ENCODE results near the gene PLOD2. TPM values are rescaled to one million over a fixed set of nuclear protein-coding genes. Genes with fewer than 3 reads are reported as not detected.

The PLOD2 gene
- total RNA-seq, 4 donors from 2014 or later: 2.0 to 6.5 (median 4.1) TPM

DNA sequence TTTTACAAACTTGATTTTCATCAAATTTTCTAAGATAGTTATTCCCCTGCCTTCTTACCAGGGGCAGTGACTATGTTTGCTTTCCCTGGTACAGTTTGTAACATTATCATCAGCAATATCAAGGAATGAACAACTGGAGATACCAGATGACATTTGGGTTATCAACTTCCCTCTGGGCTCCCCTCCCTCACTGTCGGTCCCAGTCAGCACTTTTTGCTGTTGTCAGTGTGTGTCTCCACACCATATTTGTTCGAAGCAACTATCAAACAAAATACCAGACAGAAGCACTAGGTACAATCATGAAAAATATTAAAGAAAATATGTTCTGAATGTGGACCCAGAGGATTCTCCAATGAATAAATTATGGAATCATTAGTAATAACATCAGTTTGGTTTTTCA lies 75.3 kb downstream of the PLOD2 start:
- Histone ChIP-seq H3K4me3 (no peak overlapping the region), H3K4me1 (no peaks in the 10 kb centered on the region), H3K36me3 (no peaks in the 10 kb centered on the region), H3K27ac (no peak overlapping the region), H3K27me3 (no peaks in the 10 kb centered on the region), H3K9me3 (no peaks in the 10 kb centered on the region)
- in situ Hi-C loops (cut with MboI; ENCODE audit: low sequenced_read_pairs in 4 of 4): no loop called here
- no peak for DNase-seq
- TF ChIP-seq, protein P1, sequence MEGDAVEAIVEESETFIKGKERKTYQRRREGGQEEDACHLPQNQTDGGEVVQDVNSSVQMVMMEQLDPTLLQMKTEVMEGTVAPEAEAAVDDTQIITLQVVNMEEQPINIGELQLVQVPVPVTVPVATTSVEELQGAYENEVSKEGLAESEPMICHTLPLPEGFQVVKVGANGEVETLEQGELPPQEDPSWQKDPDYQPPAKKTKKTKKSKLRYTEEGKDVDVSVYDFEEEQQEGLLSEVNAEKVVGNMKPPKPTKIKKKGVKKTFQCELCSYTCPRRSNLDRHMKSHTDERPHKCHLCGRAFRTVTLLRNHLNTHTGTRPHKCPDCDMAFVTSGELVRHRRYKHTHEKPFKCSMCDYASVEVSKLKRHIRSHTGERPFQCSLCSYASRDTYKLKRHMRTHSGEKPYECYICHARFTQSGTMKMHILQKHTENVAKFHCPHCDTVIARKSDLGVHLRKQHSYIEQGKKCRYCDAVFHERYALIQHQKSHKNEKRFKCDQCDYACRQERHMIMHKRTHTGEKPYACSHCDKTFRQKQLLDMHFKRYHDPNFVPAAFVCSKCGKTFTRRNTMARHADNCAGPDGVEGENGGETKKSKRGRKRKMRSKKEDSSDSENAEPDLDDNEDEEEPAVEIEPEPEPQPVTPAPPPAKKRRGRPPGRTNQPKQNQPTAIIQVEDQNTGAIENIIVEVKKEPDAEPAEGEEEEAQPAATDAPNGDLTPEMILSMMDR (IDR thresholded peaks at IDR 0.05 in 4 of 5, conservative IDR thresholded peaks at IDR 0.05 in 1 of 5): no peak
- no peak for TF ChIP-seq POLR2A (IDR thresholded peaks at IDR 0.05)
- intact Hi-C loops (cut with DNase I; ENCODE audit: low total_unique reads): no loop called here
- no peak for ATAC-seq

DNA sequence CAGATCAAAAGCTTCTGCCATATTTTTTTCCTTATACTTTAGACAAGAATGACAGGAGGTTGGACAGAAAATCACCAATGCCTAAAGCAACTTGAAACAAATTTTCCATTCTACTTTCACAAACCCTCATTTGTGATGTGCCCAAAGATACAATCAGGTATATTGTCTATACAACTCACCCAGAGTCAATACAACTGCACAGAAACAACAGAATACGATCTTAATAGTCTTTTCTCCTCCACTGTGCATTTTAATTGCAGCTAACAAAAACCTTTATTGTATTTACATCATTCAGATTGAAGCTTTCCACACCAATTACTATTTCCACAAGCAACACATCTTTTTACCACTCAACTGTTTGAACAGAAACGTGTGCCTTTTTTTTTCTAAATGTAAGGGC lies 80.4 kb downstream of the PLOD2 start:
- no peak overlapping the region for H3K4me3 ChIP-seq
- in situ Hi-C loops (cut with MboI; ENCODE audit: low sequenced_read_pairs in 4 of 4) (no loop called here), intact Hi-C loops (cut with DNase I; ENCODE audit: low total_unique reads) (no loop called here)
- no peak for ATAC-seq
- H3K9me3 ChIP-seq: no peaks in the 10 kb centered on the region
- no peak for TF ChIP-seq POLR2A (IDR thresholded peaks at IDR 0.05)
- TF ChIP-seq, protein P1 (IDR thresholded peaks at IDR 0.05 in 4 of 5, conservative IDR thresholded peaks at IDR 0.05 in 1 of 5): no peak
- H3K27ac ChIP-seq: no peak overlapping the region
- no peaks in the 10 kb centered on the region for H3K27me3 ChIP-seq
- no peaks in the 10 kb centered on the region for H3K36me3 ChIP-seq
- DNase-seq: no peak
- no peaks in the 10 kb centered on the region for H3K4me1 ChIP-seq

DNA sequence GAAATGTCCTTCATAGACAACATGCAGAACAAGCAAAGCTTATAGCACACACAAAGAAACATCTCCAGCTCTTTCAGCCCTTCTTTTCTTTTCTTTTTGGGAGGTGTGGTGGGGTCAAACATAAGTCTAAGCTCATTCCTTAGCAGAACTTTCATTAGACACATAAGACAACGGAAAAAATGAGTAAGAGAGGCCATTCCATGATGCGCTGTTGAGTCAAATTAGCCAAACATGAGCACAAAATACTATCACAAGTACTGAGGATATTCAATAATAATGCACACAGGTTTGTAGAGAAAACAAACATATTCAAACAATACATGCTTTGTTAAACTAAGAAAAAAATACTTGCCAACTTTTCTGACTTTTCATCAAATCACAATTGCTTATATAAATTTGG lies 83.0 kb downstream of the PLOD2 start:
- Histone ChIP-seq H3K9me3 (no peaks in the 10 kb centered on the region), H3K4me1 (no peaks in the 10 kb centered on the region), H3K4me3 (no peak overlapping the region), H3K27ac (no peak overlapping the region), H3K27me3 (no peaks in the 10 kb centered on the region), H3K36me3 (no peaks in the 10 kb centered on the region)
- no peak for ATAC-seq
- intact Hi-C loops (cut with DNase I; ENCODE audit: low total_unique reads): no loop called here
- no peak for TF ChIP-seq POLR2A (IDR thresholded peaks at IDR 0.05)
- TF ChIP-seq, protein P1 (IDR thresholded peaks at IDR 0.05 in 4 of 5, conservative IDR thresholded peaks at IDR 0.05 in 1 of 5): no peak
- in situ Hi-C loops (cut with MboI; ENCODE audit: low sequenced_read_pairs in 4 of 4): no loop called here
- DNase-seq: no peak

DNA sequence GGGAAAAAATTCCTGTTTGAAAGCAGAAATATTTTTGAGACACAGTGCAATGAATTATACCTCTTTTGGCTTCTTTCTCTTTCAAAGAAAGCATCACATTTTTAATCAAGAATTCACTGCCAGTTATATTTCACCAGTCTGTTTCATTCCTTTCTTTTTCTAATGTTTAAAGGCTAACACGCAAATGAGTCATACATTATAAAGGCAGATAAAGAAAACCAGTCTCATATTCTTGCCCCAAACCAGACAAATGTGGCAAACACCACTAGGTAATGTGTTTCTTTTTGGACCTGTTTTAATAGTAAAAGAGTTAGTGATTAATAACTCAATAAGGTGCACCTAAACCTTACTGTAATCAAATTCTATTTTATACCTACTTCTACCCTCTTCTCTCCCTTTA lies 83.8 kb downstream of the PLOD2 start:
- H3K4me3 ChIP-seq: no peak overlapping the region
- no peaks in the 10 kb centered on the region for H3K4me1 ChIP-seq
- no peak for ATAC-seq
- no peaks in the 10 kb centered on the region for H3K9me3 ChIP-seq
- DNase-seq: no peak
- in situ Hi-C loops (cut with MboI; ENCODE audit: low sequenced_read_pairs in 4 of 4) (no loop called here), intact Hi-C loops (cut with DNase I; ENCODE audit: low total_unique reads) (no loop called here)
- no peaks in the 10 kb centered on the region for H3K36me3 ChIP-seq
- no peak overlapping the region for H3K27ac ChIP-seq
- no peaks in the 10 kb centered on the region for H3K27me3 ChIP-seq
- no peak for TF ChIP-seq POLR2A (IDR thresholded peaks at IDR 0.05)

DNA sequence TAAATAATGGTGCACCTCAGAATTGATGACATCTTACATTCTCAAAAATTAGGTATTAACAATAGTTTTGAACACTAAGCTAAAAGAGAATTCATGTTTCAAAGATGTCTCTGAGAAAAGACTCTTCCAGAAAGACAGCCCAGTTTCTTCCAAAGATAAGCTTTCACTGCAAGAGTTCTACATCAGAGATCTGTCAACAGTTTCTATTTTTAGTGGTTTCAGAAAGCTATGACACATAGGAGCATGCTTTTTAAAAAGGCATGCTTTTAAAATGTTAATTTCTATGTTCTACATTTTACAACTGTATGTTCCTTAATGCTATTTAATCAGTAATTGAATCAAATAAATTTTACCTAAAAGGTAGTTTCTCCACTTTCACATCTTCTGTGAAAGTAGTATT lies 88.2 kb downstream of the PLOD2 start:
- ATAC-seq (no peak), DNase-seq (no peak)
- H3K4me1 ChIP-seq: no peaks in the 10 kb centered on the region
- no peaks in the 10 kb centered on the region for H3K36me3 ChIP-seq
- no peaks in the 10 kb centered on the region for H3K27me3 ChIP-seq
- in situ Hi-C loops (cut with MboI; ENCODE audit: low sequenced_read_pairs in 4 of 4): loop anchor here (25.0 kb wide), 2 partner anchors 239 to 514 kb away; no protein-coding TSS in a partner anchor
- H3K4me3 ChIP-seq: no peak overlapping the region
- no peak overlapping the region for H3K27ac ChIP-seq
- intact Hi-C loops (cut with DNase I; ENCODE audit: low total_unique reads): no loop called here
- H3K9me3 ChIP-seq: no peaks in the 10 kb centered on the region
- TF ChIP-seq, protein P1 (IDR thresholded peaks at IDR 0.05 in 4 of 5, conservative IDR thresholded peaks at IDR 0.05 in 1 of 5): no peak
- TF ChIP-seq POLR2A (IDR thresholded peaks at IDR 0.05): no peak

Data from gastrocnemius medialis (tissue), 4 donors.